ENCODE data around the gene PDGFB. TPM values are rescaled to one million over a fixed set of nuclear protein-coding genes. Genes with fewer than 3 reads are reported as not detected.

PDGFB gene
- total RNA-seq, 1 donor from 2014 or later, result 53.4 TPM

DNA sequence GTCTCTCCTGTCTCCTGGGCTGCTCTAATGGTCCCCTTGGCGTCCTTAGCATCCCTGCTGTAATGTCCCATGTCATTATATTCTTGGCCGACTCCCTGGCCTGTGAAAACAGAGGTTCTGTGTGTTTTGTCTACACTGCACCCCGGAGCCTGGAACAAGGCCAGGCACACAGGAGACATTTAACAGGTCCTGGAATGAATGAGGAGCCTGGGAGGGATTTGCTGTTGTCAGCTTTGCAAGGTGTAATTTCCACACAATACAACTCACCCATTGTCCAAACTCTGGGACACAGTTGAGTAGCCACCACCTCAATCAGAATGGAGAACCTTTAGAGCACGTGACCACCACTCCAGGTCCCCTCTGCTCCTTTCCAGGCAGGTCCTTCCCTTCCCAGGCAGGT is 14.9 kb upstream of the PDGFB start:
- no peaks in the 10 kb centered on the region for H3K36me3 Mint-ChIP-seq (ENCODE audit: low read depth, unreplicated experiment)
- TF ChIP-seq, protein P1, sequence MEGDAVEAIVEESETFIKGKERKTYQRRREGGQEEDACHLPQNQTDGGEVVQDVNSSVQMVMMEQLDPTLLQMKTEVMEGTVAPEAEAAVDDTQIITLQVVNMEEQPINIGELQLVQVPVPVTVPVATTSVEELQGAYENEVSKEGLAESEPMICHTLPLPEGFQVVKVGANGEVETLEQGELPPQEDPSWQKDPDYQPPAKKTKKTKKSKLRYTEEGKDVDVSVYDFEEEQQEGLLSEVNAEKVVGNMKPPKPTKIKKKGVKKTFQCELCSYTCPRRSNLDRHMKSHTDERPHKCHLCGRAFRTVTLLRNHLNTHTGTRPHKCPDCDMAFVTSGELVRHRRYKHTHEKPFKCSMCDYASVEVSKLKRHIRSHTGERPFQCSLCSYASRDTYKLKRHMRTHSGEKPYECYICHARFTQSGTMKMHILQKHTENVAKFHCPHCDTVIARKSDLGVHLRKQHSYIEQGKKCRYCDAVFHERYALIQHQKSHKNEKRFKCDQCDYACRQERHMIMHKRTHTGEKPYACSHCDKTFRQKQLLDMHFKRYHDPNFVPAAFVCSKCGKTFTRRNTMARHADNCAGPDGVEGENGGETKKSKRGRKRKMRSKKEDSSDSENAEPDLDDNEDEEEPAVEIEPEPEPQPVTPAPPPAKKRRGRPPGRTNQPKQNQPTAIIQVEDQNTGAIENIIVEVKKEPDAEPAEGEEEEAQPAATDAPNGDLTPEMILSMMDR (IDR thresholded peaks at IDR 0.05; ENCODE audit: unreplicated experiment), result no peak
- H3K4me1 Mint-ChIP-seq (ENCODE audit: unreplicated experiment), result peaks cover 13% of the 10 kb centered on the region
- peaks cover 2% of the 10 kb centered on the region for H3K27me3 Mint-ChIP-seq (ENCODE audit: unreplicated experiment)
- no peak for DNase-seq (ENCODE audit: low spot score)
- no peaks in the 10 kb centered on the region for H3K9me3 Mint-ChIP-seq (ENCODE audit: unreplicated experiment)
- no peak overlapping the region for H3K4me3 Mint-ChIP-seq (ENCODE audit: unreplicated experiment)
- no peak overlapping the region for H3K27ac Mint-ChIP-seq (ENCODE audit: unreplicated experiment)

DNA sequence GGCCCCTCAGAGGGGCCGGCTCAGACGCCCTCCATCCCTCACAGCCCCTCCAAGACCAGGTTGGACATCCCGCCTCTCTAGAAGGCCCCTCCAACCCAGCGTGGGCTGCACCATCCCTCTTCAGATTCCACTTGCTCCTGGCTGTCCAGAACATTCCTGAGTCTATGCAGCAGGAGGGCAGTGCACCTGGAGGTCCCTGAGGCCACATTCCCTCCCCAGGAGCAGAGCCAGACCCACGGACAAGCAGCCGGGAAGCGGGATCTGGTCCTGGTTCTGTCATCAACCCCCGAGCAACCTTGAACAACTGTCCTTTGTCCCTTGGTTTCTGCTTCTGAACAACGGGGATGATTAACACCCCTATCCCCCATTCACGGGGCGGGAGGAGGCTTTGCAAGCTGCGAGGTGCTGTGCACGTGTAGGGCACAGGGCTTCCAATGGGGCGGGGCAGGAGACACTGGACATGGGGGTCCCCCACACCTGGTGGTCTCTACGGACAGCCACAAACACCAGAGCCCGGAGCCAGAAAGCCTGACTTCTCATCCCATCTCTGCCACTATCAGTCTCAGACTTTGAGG is 13.2 kb upstream of the PDGFB start:
- peaks cover 16% of the 10 kb centered on the region for H3K4me1 Mint-ChIP-seq (ENCODE audit: unreplicated experiment)
- no peak for DNase-seq (ENCODE audit: low spot score)
- H3K27me3 Mint-ChIP-seq (ENCODE audit: unreplicated experiment), result peaks cover 2% of the 10 kb centered on the region

DNA sequence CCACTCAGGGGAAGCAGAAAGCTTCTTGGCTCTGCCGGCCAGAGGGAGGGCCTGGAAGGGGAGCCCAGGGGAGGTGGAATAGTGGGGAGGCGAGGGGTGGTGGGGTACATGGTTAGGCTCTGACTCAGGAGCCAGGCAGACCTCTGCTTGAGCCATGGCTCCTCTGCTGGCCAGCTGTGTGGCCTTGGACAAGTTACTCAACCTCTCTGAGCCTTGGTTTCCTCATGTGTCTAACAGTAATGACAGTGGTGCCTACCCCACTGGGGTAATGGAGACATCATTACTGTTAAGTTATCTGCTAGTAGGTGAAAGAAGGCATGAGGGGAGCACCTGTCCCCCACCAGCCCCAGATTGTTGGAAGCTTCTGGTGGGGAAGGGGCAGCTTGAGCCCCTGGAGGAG is 12.2 kb upstream of the PDGFB start:
- Mint-ChIP-seq H3K27ac (ENCODE audit: unreplicated experiment) (no peak overlapping the region), H3K9me3 (ENCODE audit: unreplicated experiment) (no peaks in the 10 kb centered on the region), H3K36me3 (ENCODE audit: low read depth, unreplicated experiment) (no peaks in the 10 kb centered on the region), H3K27me3 (ENCODE audit: unreplicated experiment) (peaks cover 2% of the 10 kb centered on the region), H3K4me1 (ENCODE audit: unreplicated experiment) (peaks cover 22% of the 10 kb centered on the region), H3K4me3 (ENCODE audit: unreplicated experiment) (no peak overlapping the region)
- DNase-seq (ENCODE audit: low spot score), result no peak
- TF ChIP-seq, protein P1 (IDR thresholded peaks at IDR 0.05; ENCODE audit: unreplicated experiment), result no peak

More for the DNA sequence above, 13.2 kb upstream of the PDGFB start:
- Mint-ChIP-seq H3K4me3 (ENCODE audit: unreplicated experiment) (no peak overlapping the region), H3K36me3 (ENCODE audit: low read depth, unreplicated experiment) (no peaks in the 10 kb centered on the region), H3K9me3 (ENCODE audit: unreplicated experiment) (no peaks in the 10 kb centered on the region), H3K27ac (ENCODE audit: unreplicated experiment) (no peak overlapping the region)
- TF ChIP-seq, protein P1 (IDR thresholded peaks at IDR 0.05; ENCODE audit: unreplicated experiment), result no peak

DNA sequence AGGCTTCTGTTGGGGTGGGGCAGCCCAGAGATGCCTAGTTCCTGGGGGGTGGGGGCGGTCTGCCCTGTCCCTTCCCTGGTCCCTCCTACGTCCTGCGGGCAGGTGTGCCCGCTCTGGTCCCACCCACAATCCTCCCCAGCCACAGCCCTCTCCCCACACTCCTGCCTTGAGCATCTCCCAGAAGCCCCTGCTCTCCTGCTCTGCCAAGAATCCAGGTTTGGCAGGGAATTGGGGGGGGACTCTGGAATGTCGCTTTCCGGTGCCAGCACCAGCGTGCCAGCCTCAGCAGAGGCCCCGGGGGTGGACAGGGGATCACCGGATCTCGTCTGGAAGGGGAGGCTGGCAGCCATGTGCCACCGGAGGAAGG is 11.4 kb upstream of the PDGFB start:
- TF ChIP-seq, protein P1 (IDR thresholded peaks at IDR 0.05; ENCODE audit: unreplicated experiment), result no peak
- no peak for DNase-seq (ENCODE audit: low spot score)
- no peak overlapping the region for H3K4me3 Mint-ChIP-seq (ENCODE audit: unreplicated experiment)
- no peaks in the 10 kb centered on the region for H3K36me3 Mint-ChIP-seq (ENCODE audit: low read depth, unreplicated experiment)
- peaks cover 2% of the 10 kb centered on the region for H3K27me3 Mint-ChIP-seq (ENCODE audit: unreplicated experiment)
- peaks cover 27% of the 10 kb centered on the region for H3K4me1 Mint-ChIP-seq (ENCODE audit: unreplicated experiment)
- H3K9me3 Mint-ChIP-seq (ENCODE audit: unreplicated experiment), result no peaks in the 10 kb centered on the region
- no peak overlapping the region for H3K27ac Mint-ChIP-seq (ENCODE audit: unreplicated experiment)

DNA sequence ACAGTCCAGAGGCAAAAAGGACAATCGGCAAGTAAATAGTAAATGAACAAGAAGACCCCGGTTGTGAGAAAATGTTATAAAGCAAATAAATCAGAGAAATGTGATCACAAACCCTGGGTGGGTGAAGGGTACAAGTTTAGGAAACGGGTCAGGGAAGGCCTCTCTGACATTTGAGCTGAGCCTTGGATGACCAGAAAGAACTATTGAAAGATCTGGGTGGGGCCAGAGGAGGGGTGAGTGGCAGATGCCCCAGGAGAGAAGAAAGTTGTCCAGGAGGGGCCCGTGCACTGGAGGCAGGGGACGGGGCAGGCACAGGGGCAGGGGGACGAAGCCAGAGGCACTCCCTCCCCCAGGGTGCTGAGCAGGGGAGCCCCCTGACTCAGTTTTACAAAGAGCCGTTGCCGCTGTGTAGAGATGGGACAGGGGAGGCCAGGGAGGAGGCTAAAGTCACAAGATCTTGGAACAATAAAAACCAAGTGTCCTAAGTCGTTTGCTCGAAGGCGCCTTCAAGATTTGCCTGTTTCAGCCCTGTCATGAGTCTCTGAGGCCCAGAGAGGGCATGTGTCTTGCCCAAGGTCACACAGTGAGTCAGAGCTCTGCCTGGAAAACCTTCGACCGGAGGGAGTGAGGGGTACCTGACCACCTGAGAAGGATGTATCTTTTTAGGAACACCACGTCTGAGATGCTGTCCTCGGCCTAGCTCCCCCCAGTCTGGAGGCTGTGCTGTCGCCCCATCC is 10.8 kb upstream of the PDGFB start:
- H3K36me3 Mint-ChIP-seq (ENCODE audit: low read depth, unreplicated experiment), result no peaks in the 10 kb centered on the region
- peak overlapping the region; percentile 89 for H3K27ac Mint-ChIP-seq (ENCODE audit: unreplicated experiment)

More for the DNA sequence above, 10.8 kb upstream of the PDGFB start:
- DNase-seq (ENCODE audit: low spot score), result no peak
- H3K4me3 Mint-ChIP-seq (ENCODE audit: unreplicated experiment), result no peak overlapping the region
- H3K4me1 Mint-ChIP-seq (ENCODE audit: unreplicated experiment), result peaks cover 30% of the 10 kb centered on the region
- H3K9me3 Mint-ChIP-seq (ENCODE audit: unreplicated experiment), result no peaks in the 10 kb centered on the region
- peaks cover 2% of the 10 kb centered on the region for H3K27me3 Mint-ChIP-seq (ENCODE audit: unreplicated experiment)
- TF ChIP-seq, protein P1 (IDR thresholded peaks at IDR 0.05; ENCODE audit: unreplicated experiment), result no peak
